Caco-2 (cell line): ENCODE measurements around the gene SLC44A4. TPM values are rescaled to one million over a fixed set of nuclear protein-coding genes. Genes with fewer than 3 reads are reported as not detected.
A peak's percentile ranks its signal among the peaks of the same experiment; 100 is the strongest.
"Not testable (repeated sequence)": the region's sequence is repeated elsewhere in the genome, so short reads cannot be mapped to it uniquely, and the experiment has no call there.

Experiments
- BruUV-seq: library from RNA; stranded (reverse); fragments of 400-500 nt; replicated peaks from 2 replicates; lab custom pipeline; 2021; lab: Mats Ljungman, UMichigan
- CTCF ChIA-PET: fragments of 300-600 bp; sonication (Branson Sonifier 250); formaldehyde crosslinking; loops from one replicate; lab custom pipeline; 2022; ENCODE audit warnings: antibody characterized with exemption; lab: Charles Lee
- POLR2A ChIA-PET: fragments of 300-600 bp; sonication (Branson Sonifier 250); formaldehyde crosslinking; loops from one replicate; lab custom pipeline; 2022; ENCODE audit warnings: antibody characterized with exemption; lab: Charles Lee
- DNase-seq, 2 experiments: peaks; one replicate each; pipeline versions ENCODE4 v3.0.0 to v3.0.0-alpha.2; 2020 to 2022
- H3K27me3 ChIP-seq: replicated peaks from 2 replicates; pipeline ENCODE4 v1.6.0; 2011; ENCODE audit warnings: low read length; ENCODE audit not compliant: control insufficient read depth, insufficient read depth
- H3K36me3 ChIP-seq: 2 replicates; pipeline ENCODE4 v1.5.1; 2011; ENCODE audit warnings: low read length; ENCODE audit not compliant: control insufficient read depth, insufficient read depth
- H3K4me1 ChIP-seq: fragments of 250-450 bp; sonication (Bioruptor Pico); 2 replicates; pipeline ENCODE4 v1.5.1; 2020; ENCODE audit warnings: mild to moderate bottlenecking
- H3K4me3 ChIP-seq: 2 replicates; pipeline ENCODE4 v1.5.1; 2011; ENCODE audit warnings: low read depth, mild to moderate bottlenecking, control low read depth, low read length
- H3K9me3 ChIP-seq: fragments of 250-450 bp; sonication (Bioruptor Pico); 2 replicates; pipeline ENCODE4 v1.5.1; 2020; ENCODE audit warnings: mild to moderate bottlenecking, moderate library complexity
- H3K27ac Mint-ChIP-seq: one replicate; pipeline ENCODE4 v1.8.0; 2022; ENCODE audit warnings: mixed read lengths; ENCODE audit not compliant: unreplicated experiment
- H3K27me3 Mint-ChIP-seq: one replicate; pipeline ENCODE4 v1.8.0; 2022; ENCODE audit warnings: mixed read lengths; ENCODE audit not compliant: insufficient read depth, unreplicated experiment
- H3K36me3 Mint-ChIP-seq: one replicate; pipeline ENCODE4 v1.8.0; 2022; ENCODE audit warnings: mild to moderate bottlenecking, mixed read lengths; ENCODE audit not compliant: insufficient read depth, unreplicated experiment
- H3K4me1 Mint-ChIP-seq: one replicate; pipeline ENCODE4 v1.8.0; 2022; ENCODE audit warnings: low read depth, mixed read lengths; ENCODE audit not compliant: unreplicated experiment
- H3K4me3 Mint-ChIP-seq: one replicate; pipeline ENCODE4 v1.8.0; 2022; ENCODE audit warnings: mild to moderate bottlenecking, moderate library complexity, mixed read lengths; ENCODE audit not compliant: unreplicated experiment
- H3K9me3 Mint-ChIP-seq: one replicate; pipeline ENCODE4 v1.8.0; 2022; ENCODE audit warnings: mixed read lengths; ENCODE audit not compliant: unreplicated experiment
- CTCF ChIP-seq, 2 experiments: fragments of 200-600 bp in 1 of 2; IDR thresholded peaks; 1 replicate in 1 of 2; 2 replicates in 1 of 2; pipeline versions ENCODE4 v1.5.1 to v1.8.0; 2011 to 2022; ENCODE audit warnings: antibody characterized with exemption in 1 of 2, control low read depth in 1 of 2, inconsistent platforms in 1 of 2, low read depth in 1 of 2, low read length in 1 of 2, mild to moderate bottlenecking in 1 of 2, moderate library complexity in 1 of 2; ENCODE audit not compliant: insufficient read depth in 1 of 2, severe bottlenecking in 1 of 2, unreplicated experiment in 1 of 2
- intact Hi-C: fragments of 100-400 bp; cut with micrococcal nuclease; formaldehyde crosslinking; loops from one replicate; pipeline ENCODE4 v1.10.0; 2022; ENCODE audit not compliant: unreplicated experiment
- total RNA-seq: library from RNA; stranded (reverse); gene quantifications from 2 replicates; pipeline ENCODE4 v1.2.3, GENCODE V29; 2022

SLC44A4 gene
- total RNA-seq, 1 experiment from 2014 or later, result 0.57 TPM

GRCh38 chr6:31822036-31822821, 56.6 kb downstream of the SLC44A4 start:
- peak; percentile 79 to 89 for DNase-seq
- no peaks in the 10 kb centered on the region for H3K27me3 ChIP-seq
- intact Hi-C loops, result loop anchor here (1.0 kb wide), 1 partner anchor 16 kb away; the partner anchor contains the start of gene LSM2
- Mint-ChIP-seq H3K36me3 (peaks cover 41% of the 10 kb centered on the region), H3K27ac (peak overlapping the region; percentile 98), H3K9me3 (no peaks in the 10 kb centered on the region), H3K27me3 (no peaks in the 10 kb centered on the region), H3K4me3 (peak overlapping the region; percentile 96), H3K4me1 (peaks cover 17% of the 10 kb centered on the region)
- TF ChIP-seq CTCF (IDR thresholded peaks at IDR 0.05; ENCODE audit: insufficient read depth in 1 of 2, low read depth in 1 of 2, low read length in 1 of 2, severe bottlenecking in 1 of 2, unreplicated experiment in 1 of 2), result no peak
- BruUV-seq, result TSS peak; percentile 56
- CTCF ChIA-PET, result interaction anchor here (0.7 to 1.4 kb wide), 4 partner anchors 15 to 130 kb away, joined by 3 to 5 read pairs (median 4); partner anchors contain the start of genes LSM2 and NEU1
- H3K4me3 ChIP-seq, result peak overlapping the region; percentile 45
- peaks cover 63% of the 10 kb centered on the region for H3K4me1 ChIP-seq
- POLR2A ChIA-PET, result interaction anchor here (0.6 to 1.7 kb wide), 6 partner anchors 8 to 93 kb away, joined by 3 to 11 read pairs (median 4); partner anchors contain the start of genes DDAH2, LSM2 and NEU1
- no peaks in the 10 kb centered on the region for H3K9me3 ChIP-seq
- H3K36me3 ChIP-seq, result no peaks in the 10 kb centered on the region

- CTCF ChIA-PET, result interaction anchor here (1.1 to 1.4 kb wide), 3 partner anchors 15 to 131 kb away, joined by 3 to 4 read pairs (median 4); partner anchors contain the start of genes LSM2 and NEU1
- TSS peak; percentile 63 for BruUV-seq
- H3K4me1 Mint-ChIP-seq, result peaks cover 17% of the 10 kb centered on the region
- Histone ChIP-seq H3K36me3 (no peaks in the 10 kb centered on the region), H3K9me3 (no peaks in the 10 kb centered on the region), H3K4me3 (peak overlapping the region; percentile 45), H3K4me1 (peaks cover 61% of the 10 kb centered on the region), H3K27me3 (no peaks in the 10 kb centered on the region)
- no peaks in the 10 kb centered on the region for H3K9me3 Mint-ChIP-seq
- DNase-seq, result peak; percentile 69 to 72
- intact Hi-C loops, result loop anchor here (1.0 kb wide), 1 partner anchor 15 kb away; the partner anchor contains the start of gene LSM2
- peak overlapping the region; percentile 98 for H3K27ac Mint-ChIP-seq
- TF ChIP-seq CTCF (IDR thresholded peaks at IDR 0.05; ENCODE audit: insufficient read depth in 1 of 2, low read depth in 1 of 2, low read length in 1 of 2, severe bottlenecking in 1 of 2, unreplicated experiment in 1 of 2), result no peak
- no peaks in the 10 kb centered on the region for H3K27me3 Mint-ChIP-seq
- peaks cover 36% of the 10 kb centered on the region for H3K36me3 Mint-ChIP-seq
- POLR2A ChIA-PET, result interaction anchor here (0.6 to 1.7 kb wide), 7 partner anchors 15 to 118 kb away, joined by 4 to 11 read pairs (median 6); partner anchors contain the start of genes ABHD16A, DDAH2, LSM2 and NEU1
- peak overlapping the region; percentile 96 for H3K4me3 Mint-ChIP-seq
Measured at GRCh38 chr6:31821301-31822035, 57.3 kb downstream of the SLC44A4 start.

- intact Hi-C loops, H3K36me3 ChIP-seq, DNase-seq, H3K27me3 ChIP-seq, H3K27me3 Mint-ChIP-seq, H3K9me3 ChIP-seq, CTCF ChIA-PET, H3K4me3 ChIP-seq, H3K9me3 Mint-ChIP-seq, BruUV-seq: not testable (repeated sequence)
- H3K4me1 ChIP-seq, result peaks cover 50% of the 10 kb centered on the region
- Mint-ChIP-seq H3K4me1 (peaks cover 13% of the 10 kb centered on the region), H3K27ac (peak overlapping the region; percentile 98), H3K4me3 (peak overlapping the region; percentile 96), H3K36me3 (peaks cover 36% of the 10 kb centered on the region)
- POLR2A ChIA-PET, result interaction anchor here (0.7 kb wide), 1 partner anchor 1498 kb away, joined by 10 read pairs; no protein-coding TSS in a partner anchor
Measured at GRCh38 chr6:31820399-31820798, 58.4 kb downstream of the SLC44A4 start.
